A549 (cell line): ENCODE results near the gene KIF1B. TPM values are rescaled to one million over a fixed set of nuclear protein-coding genes. Genes with fewer than 3 reads are reported as not detected.
"Not testable (repeated sequence)": the region's sequence is repeated elsewhere in the genome, so short reads cannot be mapped to it uniquely, and the experiment has no call there.

ENCODE experiments used
- ATAC-seq, 2 experiments: fragments of 200-7000 bp in 1 of 2; fragments of >200 bp in 1 of 2; cut with Nextera tagmentation in 1 of 2; cut with Tn5 transposase in 1 of 2; 3 replicates each; pipeline versions ENCODE4 v1.8.0 to v1.9.1; 2018 to 2020; ENCODE audit warnings: mild to moderate bottlenecking in 1 of 2, moderate library complexity in 1 of 2
- CTCF ChIA-PET: fragments of 300-600 bp; sonication (Branson Sonifier 250); formaldehyde crosslinking; extraction: SDS; loops from one replicate; lab custom pipeline; 2021; ENCODE audit warnings: antibody characterized with exemption, inconsistent platforms; lab: Yijun Ruan, JAX
- POLR2A ChIA-PET: fragments of 350-600 bp; formaldehyde crosslinking; extraction: SDS; loops from one replicate; lab custom pipeline; 2021; ENCODE audit warnings: antibody characterized with exemption, inconsistent platforms; lab: Yijun Ruan, JAX
- DNase-seq, 2 experiments: peaks; one replicate each; pipeline versions ENCODE4 v3.0.0 to v3.0.0-alpha.2; 2011 to 2016; ENCODE audit warnings: low read depth in 1 of 2, low spot score in 1 of 2
- FAIRE-seq: peaks from 2 replicates; lab custom pipeline; 2011; peaks lifted over from hg19 to GRCh38; lab: Jason Lieb, UNC
- H3K27ac ChIP-seq, 2 experiments: fragments of >200 bp; sonication (Bioruptor Twin); formaldehyde crosslinking; 3 replicates each; pipeline ENCODE4 v1.5.1; 2016 to 2017
- H3K4me1 ChIP-seq: fragments of >200 bp; sonication (Bioruptor Twin); formaldehyde crosslinking; 3 replicates; pipeline ENCODE4 v1.6.1; 2016
- H3K4me2 ChIP-seq: fragments of >200 bp; sonication (Bioruptor Twin); formaldehyde crosslinking; 3 replicates; pipeline ENCODE4 v1.6.1; 2016
- H3K4me3 ChIP-seq: fragments of >200 bp; sonication (Bioruptor Twin); formaldehyde crosslinking; 3 replicates; pipeline ENCODE4 v1.5.1; 2016
- H3K9me3 ChIP-seq: fragments of >200 bp; sonication (Bioruptor Twin); formaldehyde crosslinking; 3 replicates; pipeline ENCODE4 v1.6.1; 2016
- BHLHE40 ChIP-seq: IDR thresholded peaks from 2 replicates; pipeline ENCODE4 v1.6.1; 2012; ENCODE audit warnings: low read depth, low read length, inconsistent platforms
- CBX2 ChIP-seq: fragments of 200-600 bp; sonication (generic); IDR thresholded peaks from 2 replicates; pipeline ENCODE4 v1.6.1; 2016; ENCODE audit warnings: low read depth, mild to moderate bottlenecking, borderline replicate concordance
- CBX8 ChIP-seq: fragments of 200-600 bp; sonication (generic); IDR thresholded peaks from 2 replicates; pipeline ENCODE4 v1.6.1; 2016
- CTCF ChIP-seq: fragments of >200 bp; sonication (Bioruptor Twin); formaldehyde crosslinking; IDR thresholded peaks from 3 replicates; pipeline ENCODE4 v1.5.1; 2016
- E2F6 ChIP-seq: IDR thresholded peaks from 2 replicates; pipeline ENCODE4 v1.6.1; 2012; ENCODE audit warnings: low read depth, borderline replicate concordance
- EHMT2 ChIP-seq: fragments of 200-600 bp; sonication (generic); IDR thresholded peaks from 2 replicates; pipeline ENCODE4 v1.6.1; 2016; ENCODE audit warnings: antibody characterized with exemption, low read depth, mild to moderate bottlenecking, moderate library complexity
- FOSL2 ChIP-seq, 2 experiments: fragments of 450-650 bp in 1 of 2; fragments of >200 bp in 1 of 2; sonication (Bioruptor Twin) in 1 of 2; formaldehyde crosslinking; IDR thresholded peaks; 2 replicates each; pipeline versions ENCODE4 v1.5.0 to v1.6.1; 2016 to 2020; ENCODE audit warnings: mild to moderate bottlenecking in 1 of 2, moderate library complexity in 1 of 2
- HDAC2 ChIP-seq: fragments of 200-600 bp; sonication (generic); IDR thresholded peaks from 2 replicates; pipeline ENCODE4 v1.6.1; 2016
- HOXB13 ChIP-seq: fragments of 250-450 bp; sonication (Bioruptor Pico); IDR thresholded peaks from 2 replicates; pipeline ENCODE4 v1.5.0; 2020; ENCODE audit warnings: low read depth, mild to moderate bottlenecking, moderate library complexity
- KDM1A ChIP-seq: fragments of 200-600 bp; sonication (generic); IDR thresholded peaks from 2 replicates; pipeline ENCODE4 v1.6.1; 2016; ENCODE audit warnings: low read depth, mild to moderate bottlenecking
- NR3C1 ChIP-seq: fragments of >200 bp; sonication (Bioruptor Twin); formaldehyde crosslinking; IDR thresholded peaks from 3 replicates; pipeline ENCODE4 v1.6.1; 2017
- RAD21 ChIP-seq, 2 experiments: fragments of >200 bp in 1 of 2; sonication (Bioruptor Twin) in 1 of 2; formaldehyde crosslinking in 1 of 2; IDR thresholded peaks in 1 of 2; conservative IDR thresholded peaks in 1 of 2; 2 replicates in 1 of 2; 3 replicates in 1 of 2; pipeline ENCODE4 v1.6.1; 2012 to 2018; ENCODE audit warnings: inconsistent platforms in 1 of 2
- RCOR1 ChIP-seq: fragments of 150-350 bp; IDR thresholded peaks from 2 replicates; pipeline ENCODE4 v1.6.1; 2014; ENCODE audit warnings: antibody characterized with exemption, low read length, low read depth
- REST ChIP-seq: fragments of 200-600 bp; sonication (generic); IDR thresholded peaks from 2 replicates; pipeline ENCODE4 v1.6.1; 2016; ENCODE audit warnings: antibody characterized with exemption, mild to moderate bottlenecking, moderate library complexity
- RFX5 ChIP-seq: fragments of 450-650 bp; IDR thresholded peaks from 2 replicates; pipeline ENCODE4 v1.7.1; 2014; ENCODE audit warnings: antibody characterized with exemption, mild to moderate bottlenecking, moderate library complexity
- ZC3H11A ChIP-seq: fragments of 450-650 bp; IDR thresholded peaks from 2 replicates; pipeline ENCODE4 v1.6.1; 2014; ENCODE audit warnings: antibody characterized with exemption, mild to moderate bottlenecking
- ZSCAN20 ChIP-seq: fragments of 250-450 bp; sonication (Bioruptor Pico); IDR thresholded peaks from 2 replicates; pipeline ENCODE4 v1.8.0; 2022; ENCODE audit warnings: mild to moderate bottlenecking, moderate library complexity
- WGBS: methylation state at CpG from one replicate; pipeline ENCODE4 v1.1.6; 2017; ENCODE audit errors: missing lambda C conversion rate; 5-methylcytosine and 5-hydroxymethylcytosine counted together
- polyA plus RNA-seq, 4 experiments: library from polyadenylated mRNA; depleted of rRNA in 3 of 4; stranded (reverse); fragments of >200 nt; fragmentation: RNase III in 1 of 4; extraction: RNeasy Plus Mini Kit Qiagen cat#74134 plus additional on column Dnase treatment in 1 of 4; gene quantifications; 2 replicates in 3 of 4; 3 replicates in 1 of 4; pipeline ENCODE4 v1.2.3, GENCODE V29; 2011 to 2017

KIF1B gene
- polyA plus RNA-seq, 2 of the 4 experiments (the other 2 are of a cell fraction): 9.8 to 18.3 TPM

- POLR2A ChIA-PET: no interaction called here
- Histone ChIP-seq H3K9me3 (no peaks in the 10 kb centered on the region), H3K4me2 (no peak overlapping the region), H3K4me3 (no peak overlapping the region), H3K27ac (no peak overlapping the region)
- ATAC-seq: no peak
- FAIRE-seq: no peak
- CTCF ChIA-PET: interaction anchor here (1.0 to 1.5 kb wide), 2 partner anchors 34 to 87 kb away, joined by 4 to 6 read pairs; no protein-coding TSS in a partner anchor
- no peak for DNase-seq
- TF ChIP-seq E2F6 (no peak), CBX2 (no peak), EHMT2 (no peak), RAD21 (conservative IDR thresholded peaks at IDR 0.05 in 1 of 2, IDR thresholded peaks at IDR 0.05 in 1 of 2) (no peak), RCOR1 (no peak), ZSCAN20 (CRISPR knock-in tag) (no peak), KDM1A (no peak), CBX8 (no peak), BHLHE40 (no peak), CTCF (no peak), NR3C1 (no peak), HDAC2 (no peak), ZC3H11A (no peak), HOXB13 (CRISPR knock-in tag) (no peak), RFX5 (no peak), FOSL2 (IDR thresholded peaks at IDR 0.05) (no peak), FOSL2 (CRISPR knock-in tag; IDR thresholded peaks at IDR 0.05) (no peak), REST (no peak)
- TF ChIP-seq, all 56 proteins: peak for 0
- peaks cover 8% of the 10 kb centered on the region; the same call in 1 of the 3 replicates for H3K4me1 ChIP-seq
- 96% methylated on average over 7 of the region's 7 CpGs for WGBS
Observed at GRCh38 chr1:10250663-10251062, 40.3 kb downstream of the KIF1B start.

- H3K4me1 ChIP-seq, H3K4me3 ChIP-seq, FAIRE-seq, ATAC-seq, H3K27ac ChIP-seq, H3K9me3 ChIP-seq, H3K4me2 ChIP-seq, DNase-seq, POLR2A ChIA-PET: not testable (repeated sequence)
- WGBS: 95% methylated on average over 9 of the region's 9 CpGs
- CTCF ChIA-PET: interaction anchor here (0.7 to 1.5 kb wide), 5 partner anchors 35 to 348 kb away, joined by 4 to 6 read pairs (median 4); partner anchors contain the start of genes CENPS and KIF1B
Observed at GRCh38 chr1:10251325-10252108, 41.1 kb downstream of the KIF1B start.
